ENCODE results near the gene CTNNAL1. TPM values are rescaled to one million over a fixed set of nuclear protein-coding genes. Genes with fewer than 3 reads are reported as not detected.
A peak's percentile ranks its signal among the peaks of the same experiment; 100 is the strongest.

Gene CTNNAL1
- 54.6 TPM for polyA plus RNA-seq (2013, experiment 1 of 2; ENCODE audit: insufficient read length)
- 56.9 TPM for polyA plus RNA-seq (2013, experiment 2 of 2; ENCODE audit: insufficient read length)

- peak; percentile 93 for DNase-seq
These were observed at the start of gene CTNNAL1 for GRCh38 chr9:109012876-109013678. CTNNAL1 (minus strand) TSS chr9:109013499; CDS start chr9:109013442, 57 bp downstream.

- DNase-seq, result no peak
These were observed 49.2 kb upstream of the CTNNAL1 start for GRCh38 chr9:109062543-109062942.

DNA sequence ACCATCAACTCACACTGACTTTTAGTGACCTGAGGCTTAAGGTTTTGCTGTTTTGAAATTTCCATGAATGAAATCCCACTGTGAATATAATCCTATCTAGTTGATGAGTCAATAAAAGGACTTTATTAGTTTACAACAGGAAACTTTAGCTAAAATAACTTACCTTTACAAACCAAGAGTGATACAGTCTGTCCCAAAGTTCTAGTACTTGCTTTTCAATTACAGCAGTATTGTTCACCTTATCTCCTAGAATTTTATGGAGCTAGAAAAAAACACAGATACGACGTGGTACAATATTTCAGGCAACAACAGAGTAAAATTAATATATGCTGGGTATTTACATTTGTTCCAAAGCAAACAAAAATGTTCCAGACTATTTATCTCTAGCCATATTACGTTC is 46.9 kb upstream of the CTNNAL1 start:
- no peak for DNase-seq

- peak; percentile 18 for DNase-seq
These were observed 39.8 kb upstream of the CTNNAL1 start for GRCh38 chr9:109053121-109053520.

- DNase-seq, result peak; percentile 66
These were observed 39.1 kb upstream of the CTNNAL1 start for GRCh38 chr9:109052416-109052815.

GRCh38 chr9:109051733-109052132 is 38.4 kb upstream of the CTNNAL1 start:
- DNase-seq, result no peak

GRCh38 chr9:109050444-109050843 is 37.1 kb upstream of the CTNNAL1 start:
- no peak for DNase-seq

- no peak for DNase-seq
These were observed 35.5 kb upstream of the CTNNAL1 start for GRCh38 chr9:109048822-109049221.

DNA sequence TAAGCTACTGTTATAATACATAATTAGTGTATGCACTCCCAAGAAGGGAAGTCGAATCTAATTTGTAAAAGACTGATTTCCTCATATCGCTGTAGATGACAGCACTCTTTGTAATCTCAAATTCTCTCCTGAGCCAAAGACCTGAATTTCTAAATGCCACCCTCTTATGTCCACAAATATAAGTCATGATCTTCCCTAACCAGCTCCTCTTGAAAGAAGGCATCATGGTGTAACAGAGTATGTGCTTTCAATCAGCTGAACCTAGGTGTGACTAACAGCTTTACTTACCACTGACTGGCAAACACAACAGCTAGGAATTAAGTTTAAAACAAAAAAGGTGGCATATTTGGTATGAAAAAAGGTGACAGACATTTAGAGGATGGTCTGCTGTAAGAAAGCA is 34.0 kb upstream of the CTNNAL1 start:
- no peak for DNase-seq

DNA sequence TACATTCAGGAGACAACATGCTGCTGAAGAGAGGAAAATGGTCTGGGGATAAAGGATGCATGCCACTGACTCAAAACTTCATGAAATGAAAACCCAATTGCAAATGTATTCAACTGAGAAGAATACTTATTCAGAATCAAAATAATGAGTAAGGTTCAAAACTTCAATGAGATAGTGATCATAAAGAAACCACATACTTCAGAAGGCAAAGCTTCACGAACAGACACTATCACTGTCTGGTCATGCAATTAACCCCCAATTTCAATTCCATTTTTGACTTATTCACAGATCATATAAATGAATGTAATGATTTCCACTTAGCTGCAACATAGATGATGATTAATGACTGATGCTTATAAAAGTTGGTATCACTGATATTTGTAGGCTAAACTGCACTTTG is 33.0 kb upstream of the CTNNAL1 start:
- no peak for DNase-seq

- DNase-seq, result no peak
These were observed 30.3 kb upstream of the CTNNAL1 start for GRCh38 chr9:109043578-109043977.

- DNase-seq, result no peak
These were observed 27.3 kb upstream of the CTNNAL1 start for GRCh38 chr9:109040571-109040970.

DNA sequence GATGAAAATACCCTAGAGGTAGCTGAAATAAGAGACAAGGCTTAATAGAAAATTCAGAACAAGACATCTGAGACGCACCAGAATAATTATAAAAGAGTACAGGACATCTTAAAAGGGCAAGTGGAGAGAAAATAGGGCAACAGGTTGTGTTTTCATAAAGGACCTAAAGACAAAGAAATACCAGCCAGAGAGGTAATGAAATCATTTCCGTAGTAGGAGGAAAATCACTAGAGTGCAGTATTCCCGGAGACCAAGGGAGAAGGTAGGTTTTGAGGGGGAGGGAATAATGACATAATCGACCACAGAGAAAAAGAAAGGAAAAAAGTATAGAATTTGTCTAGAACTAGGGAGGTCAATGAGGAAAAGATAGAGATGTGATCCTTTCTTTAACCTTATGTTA is 26.2 kb upstream of the CTNNAL1 start:
- no peak for DNase-seq

- no peak for DNase-seq
These were observed 24.8 kb upstream of the CTNNAL1 start for GRCh38 chr9:109037946-109038715.

DNA sequence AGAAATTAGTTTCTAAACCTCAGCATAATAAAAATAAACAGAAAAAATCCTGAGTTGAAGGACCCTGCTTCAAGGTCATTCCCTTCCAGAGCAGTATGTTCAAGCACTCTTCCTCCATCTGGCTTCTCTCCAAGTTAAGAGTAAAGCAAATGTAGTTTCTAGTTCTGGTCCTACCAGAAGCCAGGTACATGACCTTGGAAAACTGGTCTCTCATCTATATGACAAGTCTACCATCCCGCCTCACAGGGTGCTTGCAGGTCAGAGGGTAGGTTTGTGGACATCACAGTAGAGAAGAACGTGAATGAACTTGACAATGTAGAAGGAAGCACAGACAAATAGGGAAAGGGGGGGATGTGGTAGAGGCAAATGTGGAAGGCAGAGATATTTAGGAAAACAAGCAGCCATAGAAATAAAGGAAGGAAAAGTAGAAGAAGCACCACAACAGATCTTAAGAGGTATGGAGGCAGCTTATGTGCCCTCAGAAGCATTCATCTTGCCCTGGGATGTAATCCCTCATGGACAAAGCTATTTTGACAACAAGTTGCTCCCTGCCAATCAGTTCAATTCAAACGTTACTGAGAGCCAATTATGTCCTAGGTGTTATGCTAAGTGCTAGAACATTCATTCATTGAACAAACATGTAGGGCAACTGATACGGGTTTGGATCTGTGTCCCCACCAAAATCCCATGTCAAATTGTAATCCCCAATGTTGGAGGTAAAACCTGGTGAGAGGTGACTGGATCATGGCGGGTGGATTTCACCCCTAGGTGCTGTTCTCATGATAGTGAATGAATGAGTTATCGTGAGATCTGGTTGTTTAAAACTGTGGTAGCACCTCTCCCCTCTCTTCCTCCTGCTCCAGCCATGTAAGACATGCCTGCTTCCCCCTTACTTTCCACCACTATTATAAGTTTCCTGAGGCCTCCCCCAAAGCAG is 23.7 kb upstream of the CTNNAL1 start:
- DNase-seq, result no peak

GRCh38 chr9:109035684-109036423 is 22.6 kb upstream of the CTNNAL1 start:
- peak; percentile 88 for DNase-seq

- peak; percentile 53 for DNase-seq
These were observed 20.8 kb upstream of the CTNNAL1 start for GRCh38 chr9:109033941-109034700.

- no peak for DNase-seq
These were observed 17.9 kb upstream of the CTNNAL1 start for GRCh38 chr9:109031241-109031640.

- no peak for DNase-seq
These were observed 17.1 kb upstream of the CTNNAL1 start for GRCh38 chr9:109030426-109030825.

- DNase-seq, result no peak
These were observed 15.2 kb upstream of the CTNNAL1 start for GRCh38 chr9:109028457-109028856.

- no peak for DNase-seq
These were observed 13.9 kb upstream of the CTNNAL1 start for GRCh38 chr9:109027176-109027575.

Data from fibroblast of skin of scalp (primary cell).